CD14-positive monocyte (primary cell): Measurements from ENCODE around the gene TANGO6. TPM values are rescaled to one million over a fixed set of nuclear protein-coding genes. Genes with fewer than 3 reads are reported as not detected.

Experiments used
- DNase-seq, 3 donors: peaks; one replicate each; pipeline ENCODE4 v3.0.0-alpha.2; 2011 to 2022
- H2AFZ ChIP-seq: 2 replicates; pipeline ENCODE4 v1.6.0; 2012; ENCODE audit warnings: mild to moderate bottlenecking, low read depth, low read length, inconsistent platforms; ENCODE audit not compliant: insufficient read depth, poor library complexity, severe bottlenecking
- H3K27ac ChIP-seq, 2 donors: 1 replicate in 1 of 2; 2 replicates in 1 of 2; pipeline ENCODE4 v1.5.1; 2012 to 2013; ENCODE audit warnings: low read length in 2 of 2, control low read depth in 1 of 2, inconsistent platforms in 1 of 2, low read depth in 1 of 2, mild to moderate bottlenecking in 1 of 2
- H3K27me3 ChIP-seq, 2 donors: one replicate each; pipeline versions ENCODE4 v1.6.0 to v1.6.1; 2011 to 2013; ENCODE audit warnings: low read length in 2 of 2; ENCODE audit not compliant: control insufficient read depth in 2 of 2, insufficient read depth in 2 of 2
- H3K36me3 ChIP-seq, 2 donors: replicated peaks in 1 of 2; 1 replicate in 1 of 2; 2 replicates in 1 of 2; pipeline versions ENCODE4 v1.5.1 to v1.6.1; 2012 to 2013; ENCODE audit warnings: low read length in 2 of 2, control low read depth in 1 of 2, inconsistent platforms in 1 of 2, mild to moderate bottlenecking in 1 of 2; ENCODE audit not compliant: insufficient read depth in 2 of 2, control insufficient read depth in 1 of 2
- H3K4me1 ChIP-seq, 2 donors: 1 replicate in 1 of 2; 2 replicates in 1 of 2; pipeline versions ENCODE4 v1.5.1 to v1.6.1; 2012 to 2013; ENCODE audit warnings: low read length in 2 of 2, control low read depth in 1 of 2, inconsistent platforms in 1 of 2, mild to moderate bottlenecking in 1 of 2, moderate library complexity in 1 of 2; ENCODE audit not compliant: insufficient read depth in 2 of 2, control insufficient read depth in 1 of 2
- H3K4me2 ChIP-seq: replicated peaks from 2 replicates; pipeline ENCODE3; 2012; ENCODE audit warnings: low read length, moderate library complexity, mild to moderate bottlenecking; ENCODE audit not compliant: poor library complexity, severe bottlenecking; ENCODE audit errors: extremely low read depth
- H3K4me3 ChIP-seq, 3 experiments: fragments of 200-600 bp in 1 of 3; sonication (generic) in 1 of 3; replicated peaks in 1 of 3; 1 replicate in 2 of 3; 2 replicates in 1 of 3; pipeline ENCODE4 v1.5.1; 2011 to 2013; ENCODE audit warnings: low read length in 3 of 3, mild to moderate bottlenecking in 3 of 3, control low read depth in 2 of 3, low read depth in 2 of 3, inconsistent platforms in 1 of 3, moderate library complexity in 1 of 3
- H3K79me2 ChIP-seq: 2 replicates; pipeline ENCODE4 v1.6.0; 2012; ENCODE audit warnings: mild to moderate bottlenecking, control low read depth, inconsistent platforms, low read length, moderate library complexity; ENCODE audit not compliant: insufficient read depth
- H3K9ac ChIP-seq: 2 replicates; pipeline ENCODE4 v1.6.0; 2017; ENCODE audit warnings: low read length, mild to moderate bottlenecking; ENCODE audit not compliant: insufficient read depth, poor library complexity, severe bottlenecking
- H3K9me3 ChIP-seq, 2 donors: replicated peaks in 1 of 2; 1 replicate in 1 of 2; 2 replicates in 1 of 2; pipeline versions ENCODE4 v1.5.1 to v1.6.1; 2012 to 2013; ENCODE audit warnings: low read length in 2 of 2, control low read depth in 1 of 2; ENCODE audit not compliant: control insufficient read depth in 1 of 2, insufficient read depth in 1 of 2
- H4K20me1 ChIP-seq: 2 replicates; pipeline ENCODE4 v1.6.0; 2012; ENCODE audit warnings: mild to moderate bottlenecking, low read length, control low read depth, moderate library complexity; ENCODE audit not compliant: insufficient read depth
- H3K27ac Mint-ChIP-seq, 7 donors: one replicate each; pipeline ENCODE4 v1.8.0; 2020; ENCODE audit warnings: mild to moderate bottlenecking in 7 of 7, mixed read lengths in 7 of 7, moderate library complexity in 6 of 7, inconsistent platforms in 2 of 7
- H3K27me3 Mint-ChIP-seq, 3 donors: one replicate each; pipeline ENCODE4 v1.8.0; 2021 to 2022; ENCODE audit warnings: low read depth in 3 of 3, mild to moderate bottlenecking in 3 of 3, mixed read lengths in 3 of 3, moderate library complexity in 3 of 3, inconsistent platforms in 1 of 3
- H3K36me3 Mint-ChIP-seq, 2 donors: one replicate each; pipeline ENCODE4 v1.8.0; 2020; ENCODE audit warnings: mixed read lengths in 2 of 2, inconsistent platforms in 1 of 2, mild to moderate bottlenecking in 1 of 2
- H3K4me1 Mint-ChIP-seq: one replicate; pipeline ENCODE4 v1.8.0; 2020; ENCODE audit warnings: mild to moderate bottlenecking, mixed read lengths
- H3K4me3 Mint-ChIP-seq, 2 donors: one replicate each; pipeline ENCODE4 v1.8.0; 2020; ENCODE audit warnings: mild to moderate bottlenecking in 2 of 2, mixed read lengths in 2 of 2, moderate library complexity in 1 of 2
- H3K9me3 Mint-ChIP-seq, 7 donors: one replicate each; pipeline ENCODE4 v1.8.0; 2020 to 2022; ENCODE audit warnings: mixed read lengths in 7 of 7, mild to moderate bottlenecking in 6 of 7, moderate library complexity in 6 of 7, inconsistent platforms in 2 of 7
- CTCF ChIP-seq: fragments of 200-600 bp; IDR thresholded peaks from one replicate; pipeline ENCODE4 v1.8.0; 2022; ENCODE audit warnings: antibody characterized with exemption, mild to moderate bottlenecking
- WGBS: methylation state at CpG from one replicate; pipeline ENCODE4 v1.1.5; 2013; ENCODE audit warnings: missing lambda C conversion rate; ENCODE audit not compliant: insufficient coverage; 5-methylcytosine and 5-hydroxymethylcytosine counted together
- intact Hi-C, 2 donors: fragments of 100-400 bp; cut with micrococcal nuclease; formaldehyde crosslinking; loops; one replicate each; pipeline versions ENCODE4 v1.15.0 to v1.15.1; 2023
- polyA plus RNA-seq, 3 donors: library from polyadenylated mRNA; depleted of rRNA in 1 of 3; unstranded in 2 of 3; stranded (reverse) in 1 of 3; fragments of 300-500 nt in 2 of 3; fragments of >200 nt in 1 of 3; fragmentation: Illumina TruSeq in 2 of 3; gene quantifications; 1 replicate in 2 of 3; 2 replicates in 1 of 3; pipeline ENCODE4 v1.2.3, GENCODE V29; 2012 to 2021

TANGO6 gene
- polyA plus RNA-seq, 3 donors = 6.5 to 8.1 (median 7.3) TPM

DNA sequence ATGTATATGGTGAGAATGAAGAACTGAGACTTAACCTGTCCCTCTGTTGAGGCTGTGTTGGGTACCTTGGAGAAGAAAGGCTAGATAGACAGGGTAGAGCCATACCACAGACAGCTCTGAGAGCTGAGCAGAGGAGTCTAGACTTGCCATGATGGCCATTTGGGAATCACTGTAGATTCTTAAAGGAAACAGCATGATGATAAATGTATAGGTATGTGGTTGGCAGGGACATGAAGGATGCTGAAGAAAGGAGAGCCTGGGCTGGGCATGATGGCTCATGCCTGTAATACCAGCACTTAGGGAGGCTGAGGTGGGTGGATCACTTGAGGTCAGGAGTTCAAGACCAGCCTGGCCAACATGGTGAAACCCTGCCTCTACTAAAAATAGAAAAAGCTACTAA, 147.7 kb downstream of the TANGO6 start:
- H3K27ac Mint-ChIP-seq = peak overlapping the region in 1 of 7 donors; percentile 64
- Histone ChIP-seq H3K27me3 (no peaks in the 10 kb centered on the region), H3K4me2 (no peak overlapping the region), H3K9ac (no peak overlapping the region), H2AFZ (no peak overlapping the region), H3K9me3 (no peaks in the 10 kb centered on the region), H3K36me3 (no peaks in the 10 kb centered on the region), H4K20me1 (no peaks in the 10 kb centered on the region), H3K4me1 (no peaks in the 10 kb centered on the region), H3K4me3 (no peak overlapping the region), H3K79me2 (no peaks in the 10 kb centered on the region), H3K27ac (no peak overlapping the region)
- no peak overlapping the region for H3K4me3 Mint-ChIP-seq
- H3K27me3 Mint-ChIP-seq = peaks cover 0 to 2% (median 0%) of the 10 kb centered on the region in 3 donors
- TF ChIP-seq CTCF = no peak
- no peak for DNase-seq
- no peaks in the 10 kb centered on the region for H3K4me1 Mint-ChIP-seq
- no peaks in the 10 kb centered on the region for H3K9me3 Mint-ChIP-seq
- peaks cover 14 to 35% of the 10 kb centered on the region in 2 donors for H3K36me3 Mint-ChIP-seq
- intact Hi-C loops = no loop called here

DNA sequence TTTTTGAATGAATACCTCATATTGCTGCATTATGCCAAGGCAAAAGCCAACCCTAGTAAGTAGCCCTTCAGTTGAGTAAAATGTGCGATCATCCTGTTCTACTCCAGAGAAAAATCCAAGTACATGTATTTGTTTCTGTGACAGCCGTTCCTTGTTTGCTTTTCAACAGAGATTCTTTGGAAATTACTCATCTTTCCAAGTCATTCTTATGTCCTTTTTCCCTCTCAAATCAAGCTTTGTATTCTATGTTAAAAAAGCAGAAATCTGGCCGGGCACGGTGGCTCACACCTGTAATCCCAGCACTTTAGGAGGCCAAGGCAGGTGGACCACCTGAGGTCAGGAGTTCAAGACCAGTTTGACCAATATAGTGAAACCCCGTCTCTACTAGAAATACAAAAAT, 149.2 kb downstream of the TANGO6 start:
- H3K36me3 Mint-ChIP-seq = peaks cover 18 to 32% of the 10 kb centered on the region in 2 donors
- H3K27ac Mint-ChIP-seq = no peak overlapping the region
- intact Hi-C loops = no loop called here
- peaks cover 0 to 2% (median 0%) of the 10 kb centered on the region in 7 donors for H3K9me3 Mint-ChIP-seq
- Histone ChIP-seq H3K79me2 (no peaks in the 10 kb centered on the region), H2AFZ (no peak overlapping the region), H3K27ac (no peak overlapping the region), H3K36me3 (peaks cover 0 to 5% of the 10 kb centered on the region in 2 donors), H3K4me2 (no peak overlapping the region), H3K9ac (no peak overlapping the region), H3K4me1 (no peaks in the 10 kb centered on the region), H3K9me3 (no peaks in the 10 kb centered on the region), H4K20me1 (no peaks in the 10 kb centered on the region), H3K27me3 (no peaks in the 10 kb centered on the region), H3K4me3 (no peak overlapping the region)
- no peak for DNase-seq
- H3K27me3 Mint-ChIP-seq = peaks cover 0 to 2% (median 0%) of the 10 kb centered on the region in 3 donors
- WGBS = 100% methylated on average over 3 of the region's 5 CpGs
- H3K4me1 Mint-ChIP-seq = no peaks in the 10 kb centered on the region
- H3K4me3 Mint-ChIP-seq = no peak overlapping the region
- TF ChIP-seq CTCF = no peak
